Stimulated activated CD8-positive, alpha-beta memory T cell treated with anti-CD3 and anti-CD28 coated beads, Interleukin-4, amount 100 ng/mL, for 48 hours (primary cell): ENCODE data around the gene XKR7.

Experiments used
- DNase-seq: peaks from one replicate; pipeline ENCODE4 v3.0.0-alpha.2; 2020

Gene XKR7

DNA sequence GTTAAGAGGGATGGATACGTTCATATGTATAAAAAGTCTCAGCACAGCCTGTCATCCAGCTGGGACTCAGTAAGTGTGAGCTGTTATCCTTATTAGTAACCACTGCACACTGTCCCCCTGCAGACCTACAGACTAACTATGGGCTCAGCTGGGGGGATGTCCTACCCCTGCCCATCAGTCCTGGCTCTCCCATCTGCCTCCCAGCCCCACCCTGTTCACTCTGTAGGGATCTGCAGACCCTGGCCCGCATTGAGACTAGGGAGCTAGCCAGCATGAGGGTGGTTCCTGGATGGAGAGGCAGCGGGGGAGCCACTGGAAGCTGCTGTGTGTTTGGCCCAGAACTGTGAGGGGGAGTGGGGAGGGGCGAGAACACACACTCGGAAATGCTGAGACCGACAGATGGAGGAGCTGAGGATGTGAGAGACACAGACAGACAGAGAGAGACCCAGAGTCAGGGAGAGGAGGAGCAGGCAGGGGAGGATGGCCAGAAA is 17.1 kb downstream of the XKR7 start:
- DNase-seq, result no peak

DNA sequence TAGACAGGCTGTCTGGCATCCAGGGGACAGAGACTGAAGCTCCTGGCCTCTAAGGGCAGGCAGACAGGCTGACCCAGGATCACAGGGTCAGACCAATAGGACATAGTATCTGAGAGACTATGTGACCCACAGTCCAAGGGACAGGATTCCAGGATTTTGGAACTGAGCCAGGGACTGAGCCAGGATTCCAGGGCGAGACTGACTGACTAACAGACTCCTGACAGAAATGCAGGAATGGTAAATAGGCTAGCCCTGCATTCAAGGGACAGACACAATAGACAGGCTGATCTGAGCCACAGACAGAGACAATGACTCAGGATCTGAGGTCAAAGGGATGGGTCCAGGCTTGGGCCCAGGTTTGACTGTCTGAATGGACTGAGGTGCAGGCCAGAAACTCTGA is 19.8 kb downstream of the XKR7 start:
- no peak for DNase-seq

GRCh38 chr20:31988430-31989015 is 20.6 kb downstream of the XKR7 start:
- DNase-seq, result no peak

DNA sequence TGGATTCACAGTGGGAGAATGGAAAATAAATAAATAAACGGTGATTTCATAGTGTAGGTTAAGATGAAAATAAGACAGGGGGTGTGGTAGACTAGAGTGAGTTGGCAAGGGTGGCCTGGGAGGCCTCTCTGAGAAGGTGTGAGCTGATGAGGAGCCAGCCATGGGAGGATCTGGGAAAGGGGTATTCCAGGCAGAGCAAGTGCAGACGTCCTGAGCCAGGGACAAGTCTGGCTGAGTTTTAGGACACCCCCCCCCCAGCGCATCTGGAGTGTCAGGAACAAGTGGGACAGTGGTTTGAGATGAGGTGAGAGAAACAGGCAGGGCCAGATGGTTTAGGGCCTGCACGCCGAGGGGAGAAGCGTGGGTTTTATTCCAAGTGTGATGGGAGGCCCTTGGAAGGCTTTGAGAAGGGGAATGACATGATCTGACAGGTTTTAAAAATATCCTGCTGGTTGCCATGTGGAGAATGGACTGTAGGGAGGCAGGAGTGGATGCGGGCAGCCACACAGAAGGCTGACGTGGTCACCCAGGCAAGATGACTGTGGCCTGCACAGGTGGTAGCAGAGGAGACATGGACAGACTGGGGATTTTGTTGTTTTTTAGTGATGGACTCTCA is 21.2 kb downstream of the XKR7 start:
- no peak for DNase-seq

DNA sequence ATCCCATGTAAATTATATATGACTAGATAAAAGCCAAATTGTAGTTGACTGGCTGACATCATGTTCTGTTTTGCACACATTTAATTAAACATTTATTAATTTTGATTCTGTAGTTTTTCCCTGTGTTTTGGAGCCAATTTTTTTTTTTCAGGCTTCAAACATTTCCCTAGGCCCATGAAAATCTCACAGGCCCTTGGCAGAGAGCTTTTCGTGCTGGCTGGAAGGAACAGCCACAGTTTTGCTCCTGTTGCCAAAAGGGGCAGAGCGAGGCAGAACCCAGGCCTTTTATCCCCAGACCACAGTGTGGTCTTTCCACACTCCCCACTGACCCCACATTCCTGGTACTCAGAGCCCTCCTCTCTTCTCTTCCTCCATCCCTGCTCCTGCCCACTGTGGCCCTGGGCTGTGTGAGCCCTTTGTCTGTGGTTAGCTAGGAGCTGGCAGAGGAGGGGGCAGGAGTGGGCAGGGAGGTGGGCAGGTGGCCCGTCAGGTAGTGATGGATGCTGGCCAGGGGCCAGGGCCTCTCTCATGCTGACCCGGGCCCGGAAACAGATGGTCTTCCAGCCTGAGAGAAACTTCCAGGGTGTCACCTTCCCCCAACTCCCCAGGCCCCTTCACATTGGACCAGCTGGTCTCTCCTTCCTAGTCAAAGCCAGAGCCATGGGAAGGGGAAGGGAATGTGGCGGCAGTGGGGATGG is 22.8 kb downstream of the XKR7 start:
- DNase-seq, result no peak

- no peak for DNase-seq
Measured at GRCh38 chr20:31991339-31991705, 23.4 kb downstream of the XKR7 start.

- no peak for DNase-seq
Measured at GRCh38 chr20:31992086-31992485, 24.1 kb downstream of the XKR7 start.

DNA sequence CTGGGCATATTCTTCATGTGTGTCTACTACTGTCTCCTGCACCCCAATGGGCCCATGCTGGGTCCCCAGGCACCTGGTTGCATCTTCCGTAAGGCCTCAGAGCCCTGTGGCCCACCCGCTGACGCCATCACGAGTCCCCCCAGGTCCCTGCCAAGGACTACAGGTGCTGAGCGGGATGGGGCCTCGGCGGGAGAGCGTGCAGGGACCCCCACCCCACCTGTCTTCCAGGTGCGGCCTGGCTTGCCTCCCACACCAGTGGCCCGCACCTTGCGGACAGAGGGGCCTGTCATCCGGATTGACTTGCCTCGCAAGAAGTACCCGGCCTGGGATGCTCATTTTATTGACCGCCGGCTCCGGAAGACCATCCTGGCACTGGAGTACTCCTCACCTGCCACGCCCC is 29.0 kb downstream of the XKR7 start:
- no peak for DNase-seq

DNA sequence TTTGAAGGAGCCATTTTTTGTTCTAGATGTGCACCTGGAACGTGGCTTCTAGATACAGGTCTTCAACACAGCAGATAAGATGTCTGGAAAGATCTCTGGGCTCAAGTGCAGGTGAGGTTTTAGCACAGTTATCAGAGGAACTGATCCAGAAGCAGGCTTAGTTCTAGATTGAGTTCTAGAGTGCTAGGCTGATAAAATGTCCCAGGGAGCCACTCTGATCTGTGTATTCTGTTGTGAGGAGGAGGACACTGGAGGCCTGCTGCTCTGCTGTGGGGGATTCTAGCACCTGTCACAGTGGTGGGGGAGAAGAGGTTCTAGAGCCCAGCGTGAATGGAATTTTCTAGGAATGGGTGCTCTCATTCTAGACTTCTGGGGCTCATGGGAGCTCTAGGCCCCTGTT is 30.3 kb downstream of the XKR7 start:
- DNase-seq, result no peak

GRCh38 chr20:32003325-32003724 is 35.4 kb downstream of the XKR7 start:
- no peak for DNase-seq

DNA sequence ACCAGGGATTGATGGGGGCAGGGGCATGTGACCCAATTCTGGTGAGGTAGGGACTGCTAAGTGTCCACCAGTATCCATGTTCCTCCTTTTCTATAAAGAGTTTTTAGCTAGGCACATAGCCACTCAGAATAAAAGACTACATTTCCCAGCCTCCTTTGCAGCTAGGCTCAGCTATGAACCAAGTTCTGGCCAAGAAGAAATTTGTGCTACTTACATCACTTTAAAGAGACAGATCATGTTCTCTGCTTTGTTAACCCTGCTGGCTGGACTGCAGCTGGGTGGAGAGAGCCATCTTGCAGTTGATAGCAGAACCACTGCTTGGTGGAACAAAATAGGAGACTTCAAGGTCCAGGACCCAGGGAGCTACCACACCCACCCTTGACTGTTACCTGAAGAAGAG is 37.0 kb downstream of the XKR7 start:
- DNase-seq, result no peak

DNA sequence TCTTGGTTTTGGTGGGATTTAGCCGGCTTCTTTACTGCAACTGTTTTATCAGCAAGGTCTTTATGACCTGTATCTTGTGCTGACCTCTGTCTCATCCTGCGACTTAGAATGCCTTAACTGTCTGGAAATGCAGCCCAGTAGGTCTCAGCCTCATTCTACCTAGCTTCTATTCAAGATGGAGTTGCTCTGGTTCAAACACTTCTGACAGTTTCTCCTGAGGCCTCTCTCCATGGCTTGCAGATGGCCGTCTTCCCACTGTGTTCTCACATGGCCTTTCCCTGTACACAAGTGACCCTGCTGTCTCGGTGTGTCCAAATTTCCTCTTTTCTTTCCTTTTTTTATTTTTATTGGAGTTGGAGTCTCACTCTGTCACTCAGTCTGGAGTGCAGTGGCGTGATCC is 38.1 kb downstream of the XKR7 start:
- no peak for DNase-seq

DNA sequence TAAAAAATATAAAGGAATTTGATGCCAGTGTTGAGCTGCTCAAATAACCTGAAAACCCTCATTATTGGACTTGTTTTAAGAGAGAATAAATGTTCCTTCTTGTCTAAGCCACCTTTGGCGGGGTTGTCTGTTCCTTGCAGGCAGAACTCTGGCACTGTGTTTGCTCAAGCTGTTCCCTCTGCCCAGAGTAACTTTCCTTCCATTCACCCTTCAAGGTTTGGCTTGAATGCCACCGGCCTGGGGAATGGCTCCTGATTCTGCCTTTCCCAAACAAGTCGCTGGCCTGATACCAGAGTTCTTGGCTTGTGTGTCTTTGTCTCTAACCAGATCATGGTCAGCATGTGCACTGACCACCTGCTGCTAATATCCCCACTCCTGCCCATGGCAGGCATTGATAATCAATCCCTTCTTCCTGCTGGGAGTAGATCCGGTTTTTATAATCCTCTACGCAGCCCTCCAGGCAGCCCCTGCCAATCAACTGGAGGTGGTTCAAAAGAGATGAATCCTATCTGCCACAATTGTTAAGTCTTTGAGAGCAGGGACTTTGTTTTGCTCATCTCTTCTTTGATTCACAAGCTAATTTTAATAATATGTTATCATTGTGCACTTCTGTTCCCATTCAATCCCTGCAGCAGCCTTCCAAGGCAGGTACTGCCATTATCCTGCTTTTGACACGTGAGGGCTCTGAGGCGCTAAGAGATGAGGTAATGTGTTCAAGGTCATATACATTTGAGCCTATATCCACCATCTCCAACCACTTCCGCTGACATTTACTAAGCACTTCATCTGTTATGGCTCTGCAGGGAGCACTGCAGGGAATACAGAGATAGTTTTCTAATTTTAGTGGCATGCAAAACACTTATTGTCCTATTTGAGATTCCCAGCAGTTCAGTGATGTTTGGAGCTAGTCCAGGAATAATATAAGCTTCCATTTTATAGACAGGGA is 39.2 kb downstream of the XKR7 start:
- DNase-seq, result no peak

DNA sequence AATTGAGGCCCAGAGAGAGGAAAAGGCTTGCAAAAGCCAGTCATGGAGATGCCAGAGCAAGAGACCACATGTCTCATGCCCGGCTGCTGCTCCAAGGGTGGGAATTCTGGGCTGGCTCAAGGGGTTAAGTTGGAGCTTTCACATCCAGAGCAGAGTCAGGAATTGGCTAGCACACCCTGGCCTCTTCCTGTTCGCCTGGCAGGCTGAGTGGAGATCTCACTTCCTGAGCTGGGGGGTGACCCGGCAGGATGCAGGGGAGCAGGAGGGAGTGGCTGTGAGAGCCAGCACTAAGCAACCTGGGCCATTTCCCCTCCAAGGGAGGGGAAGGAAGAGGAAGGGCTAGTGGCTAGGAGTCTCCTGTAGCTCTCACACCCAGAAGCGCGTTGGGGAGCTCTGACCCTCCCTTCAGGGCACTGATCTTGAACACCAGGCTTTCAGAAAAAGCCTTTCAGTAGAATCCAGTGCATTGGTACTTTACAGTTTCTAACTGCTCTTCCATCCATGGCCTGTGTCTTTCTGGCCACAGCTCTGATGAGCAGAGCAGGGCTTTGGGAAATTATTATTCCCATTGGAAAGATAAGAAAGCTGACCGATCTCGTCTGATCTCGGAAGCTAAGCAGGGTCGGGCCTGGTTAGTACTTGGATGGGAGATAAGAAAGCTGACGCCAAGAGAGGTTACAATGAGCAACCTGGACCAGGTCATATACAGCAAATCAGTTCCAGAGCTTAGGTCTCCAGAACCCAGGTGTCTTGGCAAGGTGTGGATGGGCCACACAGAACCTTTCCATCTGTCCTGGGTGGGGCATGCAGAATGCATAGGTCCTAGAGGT is 40.1 kb downstream of the XKR7 start:
- no peak for DNase-seq

- no peak for DNase-seq
Measured at GRCh38 chr20:32009564-32009963, 41.6 kb downstream of the XKR7 start.

GRCh38 chr20:32010101-32010500 is 42.1 kb downstream of the XKR7 start, which contains the start of gene CCM2L:
TSS of gene CCM2L (plus strand) at chr20:32010438. CDS start at chr20:32010455, 17 bp downstream.
- no peak for DNase-seq

- DNase-seq, result no peak
Measured at GRCh38 chr20:32010666-32011065, 42.7 kb downstream of the XKR7 start.

DNA sequence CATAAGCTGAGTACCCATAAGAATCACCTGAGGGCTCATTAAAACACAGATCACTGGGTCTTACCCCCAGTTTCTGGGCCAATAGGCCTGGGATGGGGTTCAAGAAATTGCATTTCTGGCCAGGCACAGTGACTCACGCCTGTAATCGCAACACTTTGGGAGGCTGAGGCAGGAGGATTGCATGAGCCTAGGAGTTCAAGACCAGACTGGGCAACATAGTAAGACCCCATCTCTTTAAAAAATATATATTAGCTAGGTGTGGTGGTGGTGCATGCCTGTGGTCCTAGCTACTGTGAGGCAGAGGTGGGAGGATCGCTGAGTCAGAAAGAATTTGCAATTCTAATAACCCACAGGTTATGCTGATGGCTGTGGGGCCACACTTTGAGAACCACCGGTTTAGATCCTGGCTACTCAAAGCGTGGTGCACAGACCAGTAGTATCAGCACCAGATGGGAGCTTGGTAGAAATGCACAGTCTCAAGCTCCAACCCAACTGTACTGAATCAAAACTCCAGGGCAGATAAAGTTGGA is 44.3 kb downstream of the XKR7 start:
- no peak for DNase-seq

- DNase-seq, result no peak
Measured at GRCh38 chr20:32013326-32013725, 45.4 kb downstream of the XKR7 start.

GRCh38 chr20:32017711-32018251 is 49.8 kb downstream of the XKR7 start:
- DNase-seq, result peak; percentile 40

DNA sequence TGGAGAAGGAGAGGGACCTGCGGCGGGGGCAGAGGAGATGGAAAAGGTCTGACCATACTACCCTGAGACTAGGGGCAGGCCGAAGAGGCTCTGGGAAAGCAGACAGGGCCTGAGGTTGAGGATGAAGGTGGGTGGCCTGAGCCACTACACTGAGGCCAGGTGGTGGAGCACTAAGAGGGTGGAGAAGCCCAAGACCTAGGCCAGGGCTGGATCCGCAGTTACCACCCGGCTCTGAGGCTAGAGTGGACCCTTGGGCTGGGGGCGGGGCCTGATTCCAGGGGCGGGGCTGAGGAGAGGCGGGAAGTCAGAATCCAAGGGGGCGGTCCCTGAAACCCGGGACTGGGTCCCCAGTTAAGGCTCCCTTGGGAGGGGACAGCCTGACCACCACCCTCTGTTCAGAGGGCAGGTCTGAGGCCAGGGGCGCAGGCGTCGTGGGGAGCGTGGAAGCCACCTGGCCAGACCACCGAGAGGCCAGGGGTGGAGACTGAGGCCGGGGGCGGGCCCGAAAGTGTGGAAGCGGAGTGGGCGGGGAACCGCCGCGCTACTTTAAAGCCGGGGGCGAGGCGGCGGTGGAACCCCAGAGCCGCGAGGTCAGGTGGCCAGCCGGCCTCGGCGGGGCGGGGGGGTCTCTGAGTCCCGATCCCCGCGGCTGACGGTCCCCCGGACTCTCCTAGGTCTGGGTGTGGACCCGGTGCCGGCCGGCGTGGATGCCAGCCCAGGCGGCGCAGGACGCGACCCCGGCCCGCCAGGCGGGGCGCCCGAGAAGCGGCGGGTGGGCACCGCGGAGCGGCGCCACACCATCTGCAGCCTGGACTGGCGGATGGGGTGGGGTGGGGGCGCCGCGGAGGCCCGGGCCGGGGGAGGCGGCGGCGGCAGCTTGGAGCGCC is 50.6 kb downstream of the XKR7 start:
- peak; percentile 74 for DNase-seq
